Endothelial cell of umbilical vein (primary cell): ENCODE data around the gene THEM5. TPM values are rescaled to one million over a fixed set of nuclear protein-coding genes. Genes with fewer than 3 reads are reported as not detected.

Experiments
- BruUV-seq: library from RNA; stranded (reverse); fragments of 400-500 nt; replicated peaks from 2 replicates; lab custom pipeline; 2021; lab: Mats Ljungman, UMichigan
- CTCF ChIA-PET: fragments of 300-600, 350-600 bp; sonication (Branson Sonifier 250); formaldehyde crosslinking; loops from one replicate; lab custom pipeline; 2021; ENCODE audit warnings: antibody characterized with exemption, inconsistent platforms; lab: Charles Lee
- POLR2A ChIA-PET: fragments of 300-600, 350-600 bp; sonication (Branson Sonifier 250); formaldehyde crosslinking; loops from one replicate; lab custom pipeline; 2021; ENCODE audit warnings: antibody characterized with exemption, inconsistent platforms; lab: Charles Lee
- DNase-seq: peaks from one replicate; pipeline ENCODE4 v3.0.0-alpha.2; 2011; ENCODE audit warnings: low read depth, low spot score
- FAIRE-seq: peaks from 2 replicates; lab custom pipeline; 2011; peaks lifted over from hg19 to GRCh38; lab: Jason Lieb, UNC
- H2AFZ ChIP-seq: 2 replicates; pipeline ENCODE4 v1.6.0; 2012; ENCODE audit warnings: low read depth, low read length, control low read depth, inconsistent platforms
- H3K27ac ChIP-seq: 2 replicates; pipeline ENCODE4 v1.5.1; 2011; ENCODE audit warnings: low read depth, mild to moderate bottlenecking, control low read depth, low read length, moderate library complexity; ENCODE audit not compliant: insufficient read depth
- H3K27me3 ChIP-seq, 2 experiments: 2 replicates each; pipeline versions ENCODE4 v1.6.0 to v1.6.1; 2011; ENCODE audit warnings: low read length in 2 of 2, mixed read lengths in 1 of 2; ENCODE audit not compliant: control insufficient read depth in 2 of 2, insufficient read depth in 2 of 2
- H3K36me3 ChIP-seq, 2 experiments: 2 replicates in 1 of 2; 3 replicates in 1 of 2; pipeline ENCODE4 v1.5.1; 2011; ENCODE audit warnings: low read length in 2 of 2, mild to moderate bottlenecking in 1 of 2, moderate library complexity in 1 of 2; ENCODE audit not compliant: control insufficient read depth in 2 of 2, insufficient read depth in 2 of 2; ENCODE audit errors: extremely low read depth in 1 of 2
- H3K4me1 ChIP-seq: 3 replicates; pipeline ENCODE4 v1.5.1; 2011; ENCODE audit warnings: mild to moderate bottlenecking, low read length; ENCODE audit not compliant: control insufficient read depth, insufficient read depth; ENCODE audit errors: extremely low read depth
- H3K4me2 ChIP-seq: 2 replicates; pipeline ENCODE4 v1.6.1; 2011; ENCODE audit warnings: low read length, control low read depth, mixed read lengths; ENCODE audit not compliant: insufficient read depth
- H3K4me3 ChIP-seq, 3 experiments: fragments of 200-600 bp in 1 of 3; sonication (generic), shearing (Covaris generic) in 1 of 3; replicated peaks in 1 of 3; 2 replicates each; pipeline ENCODE4 v1.5.1; 2011 to 2016; ENCODE audit warnings: control low read depth in 3 of 3, low read length in 3 of 3, mild to moderate bottlenecking in 2 of 3, inconsistent platforms in 1 of 3, low read depth in 1 of 3, moderate library complexity in 1 of 3; ENCODE audit not compliant: insufficient read depth in 1 of 3
- H3K79me2 ChIP-seq: 2 replicates; pipeline ENCODE4 v1.6.0; 2012; ENCODE audit warnings: low read length, inconsistent platforms; ENCODE audit not compliant: control insufficient read depth, insufficient read depth
- H3K9ac ChIP-seq: replicated peaks from 2 replicates; pipeline ENCODE3; 2011; ENCODE audit warnings: low read length, control low read depth; ENCODE audit not compliant: insufficient read depth; ENCODE audit errors: extremely low read depth
- H3K9me1 ChIP-seq: replicated peaks from 3 replicates; pipeline ENCODE4 v1.6.0; 2011; ENCODE audit warnings: mild to moderate bottlenecking, low read length; ENCODE audit not compliant: control insufficient read depth, insufficient read depth; ENCODE audit errors: extremely low read depth
- H3K9me3 ChIP-seq: replicated peaks from 2 replicates; pipeline ENCODE4 v1.5.1; 2012; ENCODE audit warnings: low read length, inconsistent platforms; ENCODE audit not compliant: control insufficient read depth, insufficient read depth
- H4K20me1 ChIP-seq: replicated peaks from 2 replicates; pipeline ENCODE3; 2011; ENCODE audit warnings: mild to moderate bottlenecking, low read length; ENCODE audit not compliant: control insufficient read depth, insufficient read depth; ENCODE audit errors: extremely low read depth
- CTCF ChIP-seq, 2 donors: IDR thresholded peaks; 1 replicate in 1 of 2; 2 replicates in 1 of 2; pipeline ENCODE4 v1.5.1; 2011; ENCODE audit warnings: low read length in 2 of 2, mild to moderate bottlenecking in 2 of 2, moderate library complexity in 2 of 2, control low read depth in 1 of 2, inconsistent platforms in 1 of 2, low read depth in 1 of 2; ENCODE audit not compliant: insufficient read depth in 1 of 2; ENCODE audit errors: extremely low read depth in 1 of 2
- EZH2 ChIP-seq: IDR thresholded peaks from 2 replicates; pipeline ENCODE4 v1.6.1; 2012; ENCODE audit warnings: borderline replicate concordance, low read depth, mild to moderate bottlenecking, moderate library complexity, low read length, inconsistent platforms; ENCODE audit not compliant: severe bottlenecking
- FOS ChIP-seq: IDR thresholded peaks from 2 replicates; pipeline ENCODE4 v1.6.1; 2011; ENCODE audit warnings: mild to moderate bottlenecking, low read length, moderate library complexity, borderline replicate concordance; ENCODE audit not compliant: insufficient read depth
- GATA2 ChIP-seq: IDR thresholded peaks from 2 replicates; pipeline ENCODE4 v1.7.0; 2011; ENCODE audit warnings: low read depth, mild to moderate bottlenecking, moderate library complexity, mixed read lengths, low read length; ENCODE audit not compliant: insufficient read length, insufficient read depth
- JUN ChIP-seq: IDR thresholded peaks from 2 replicates; pipeline ENCODE4 v1.6.1; 2011; ENCODE audit warnings: borderline replicate concordance, low read depth; ENCODE audit not compliant: insufficient read length, insufficient read depth
- MAX ChIP-seq: IDR thresholded peaks from 2 replicates; pipeline ENCODE4 v1.6.1; 2011; ENCODE audit not compliant: insufficient read depth, insufficient read length
- MYC ChIP-seq: IDR thresholded peaks from one replicate; pipeline ENCODE4 v1.6.1; 2011; ENCODE audit warnings: mild to moderate bottlenecking, low read depth, low read length
- POLR2A ChIP-seq: IDR thresholded peaks from 2 replicates; pipeline ENCODE4 v1.6.1; 2012; ENCODE audit warnings: low read depth, mild to moderate bottlenecking, control low read depth, low read length
- POLR2AphosphoS5 ChIP-seq: IDR thresholded peaks from 2 replicates; pipeline ENCODE4 v1.6.1; 2012; ENCODE audit warnings: low read depth, mild to moderate bottlenecking, control low read depth, low read length, moderate library complexity; ENCODE audit not compliant: insufficient read depth
- dilution Hi-C: fragments of 300-500 bp; cut with MboI; formaldehyde crosslinking; loops from one replicate; pipeline ENCODE4 v1.15.0; 2019; ENCODE audit warnings: low sequenced_read_pairs; ENCODE audit not compliant: extremely low pct_ligation_motif_present
- intact Hi-C: fragments of 100-400 bp; cut with micrococcal nuclease; formaldehyde crosslinking; loops from one replicate; pipeline ENCODE4 v1.10.0; 2022
- polyA plus RNA-seq, 4 experiments: library from polyadenylated mRNA; depleted of rRNA in 3 of 4; stranded (reverse) in 3 of 4; unstranded in 1 of 4; fragments of >200 nt; gene quantifications; 2 replicates each; pipeline versions ENCODE4 v1.2.1 to v1.2.3, GENCODE V29; 2011 to 2012; ENCODE audit warnings: missing spikeins in 1 of 4
- total RNA-seq: library from RNA; stranded (reverse); gene quantifications from 2 replicates; pipeline ENCODE4 v1.2.3, GENCODE V29; 2021

The THEM5 gene
- total and polyA plus RNA-seq, 2 donors (not counting 3 experiments of a cell fraction or from before 2014, with no cell fraction given), result not detected

- Histone ChIP-seq H2AFZ (no peak overlapping the region), H3K36me3 (peaks cover 2 to 5% of the 10 kb centered on the region in 2 experiments), H3K4me3 (no peak overlapping the region), H3K79me2 (peaks cover 27% of the 10 kb centered on the region), H3K27me3 (no peaks in the 10 kb centered on the region), H3K4me2 (no peak overlapping the region), H4K20me1 (no peaks in the 10 kb centered on the region), H3K9me3 (no peaks in the 10 kb centered on the region), H3K9ac (no peak overlapping the region), H3K4me1 (peaks cover 15% of the 10 kb centered on the region), H3K27ac (no peak overlapping the region), H3K9me1 (no peaks in the 10 kb centered on the region)
- POLR2A ChIA-PET, result no interaction called here
- FAIRE-seq (no peak), DNase-seq (no peak)
- dilution Hi-C loops, result no loop called here
- TF ChIP-seq MAX (no peak), POLR2A (no peak), EZH2 (no peak), FOS (no peak), CTCF (IDR thresholded peaks at IDR 0.05; ENCODE audit: extremely low read depth in 1 of 2, insufficient read depth in 1 of 2, low read depth in 1 of 2, low read length in 2 of 2) (no peak), MYC (no peak), POLR2AphosphoS5 (no peak), JUN (no peak), GATA2 (no peak)
- intact Hi-C loops, result no loop called here
- BruUV-seq, result no TSS peak
- CTCF ChIA-PET, result interaction anchor here (0.7 to 1.4 kb wide), 3 partner anchors 11 to 70 kb away, joined by 3 to 4 read pairs (median 3); partner anchors contain the start of gene THEM4
These were observed 44.5 kb upstream of the THEM5 start for GRCh38 chr1:151897991-151898431.
